NCI-H2081 (cell line): ENCODE data around the gene ELMO1.

Source experiments
- DNase-seq, 2 experiments: peaks; one replicate each; lab custom pipeline; 2025; lab: John Stamatoyannopoulos, UW

Gene ELMO1

DNA sequence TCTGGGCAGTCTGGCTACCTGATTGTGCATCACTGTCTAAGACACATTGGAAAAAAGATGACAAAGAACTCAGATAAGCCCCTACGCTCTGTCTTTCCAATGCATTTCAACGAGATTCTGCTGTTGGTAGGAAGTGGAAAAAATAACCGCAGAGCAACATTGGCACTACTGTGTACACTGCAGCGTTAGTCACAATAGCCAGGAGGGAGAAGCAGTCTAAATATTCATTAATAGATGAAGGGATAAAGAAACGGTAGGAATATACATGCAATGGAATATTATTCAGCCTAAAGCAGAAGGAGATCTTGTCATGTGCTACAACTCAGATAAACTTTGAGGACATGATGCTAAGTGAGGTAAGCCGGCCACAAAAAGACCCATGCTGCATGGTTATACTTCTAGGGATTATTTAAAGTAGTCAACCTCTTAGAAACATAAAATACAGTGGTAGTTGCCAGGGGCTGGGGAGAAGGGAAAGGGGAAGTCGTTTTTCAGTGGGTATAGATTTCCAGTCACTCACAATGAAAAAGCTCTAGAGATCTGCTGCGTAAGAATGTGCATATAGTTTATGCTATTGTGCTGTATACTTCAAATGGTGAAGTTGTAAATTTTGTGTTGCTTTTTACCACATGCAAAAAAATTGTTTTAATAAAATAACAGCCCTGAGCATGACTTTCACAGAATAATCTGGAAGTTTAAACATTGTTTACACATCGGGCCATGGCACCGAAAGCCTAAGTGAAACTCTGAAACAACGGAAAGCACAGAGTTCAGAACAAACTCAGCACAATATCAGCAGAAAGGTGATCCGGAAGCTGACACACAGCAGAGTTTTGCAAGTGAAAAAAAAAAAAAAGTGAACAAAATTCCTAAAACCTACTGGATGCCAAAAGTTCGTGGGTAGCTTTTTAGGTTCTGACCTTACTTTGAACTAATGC lies 40.1 kb downstream of the ELMO1 start:
- no peak for DNase-seq

DNA sequence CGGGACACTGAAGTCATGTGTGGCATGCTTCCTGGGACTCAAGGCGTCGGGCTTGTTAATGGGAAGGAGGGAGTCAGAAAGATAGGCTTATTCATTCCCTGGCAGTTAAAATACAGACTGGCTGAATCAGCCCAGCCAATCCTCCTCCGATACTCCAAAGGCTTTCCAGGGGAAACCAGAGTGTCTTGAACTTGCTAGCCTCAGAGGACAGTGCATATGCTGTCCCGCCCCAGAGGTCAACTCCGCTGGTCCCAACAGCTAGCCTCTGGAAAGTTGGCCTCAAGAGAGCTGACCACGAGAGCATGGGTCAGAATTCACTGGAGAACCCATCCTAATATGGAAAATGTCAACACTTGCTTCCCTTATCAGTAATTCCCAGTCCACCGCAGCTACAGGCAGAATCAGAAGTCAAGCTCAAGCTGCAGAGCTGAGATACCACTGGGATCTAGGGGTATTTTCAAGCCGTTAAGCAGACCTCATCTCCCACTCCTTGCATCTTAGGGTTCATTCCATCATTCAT lies 43.0 kb downstream of the ELMO1 start:
- no peak for DNase-seq

DNA sequence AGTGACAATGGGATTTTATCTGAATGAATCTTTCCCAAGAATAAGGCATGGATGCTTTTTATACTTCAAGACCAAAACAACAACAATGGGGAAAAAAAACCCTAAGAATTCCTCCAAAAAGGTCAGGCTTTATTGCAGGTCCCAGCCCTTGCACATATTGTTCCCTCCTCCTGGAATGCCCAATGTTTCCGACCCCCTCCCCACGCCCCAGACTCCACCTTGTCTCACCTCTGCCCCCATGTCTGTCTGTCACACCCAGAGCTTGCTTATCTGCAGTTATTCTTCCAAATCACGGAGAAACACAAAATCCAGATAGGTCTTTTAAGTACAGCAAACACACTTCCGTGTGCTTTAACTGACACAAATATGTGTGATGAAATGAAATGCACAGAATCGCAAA lies 43.5 kb downstream of the ELMO1 start:
- no peak for DNase-seq

DNA sequence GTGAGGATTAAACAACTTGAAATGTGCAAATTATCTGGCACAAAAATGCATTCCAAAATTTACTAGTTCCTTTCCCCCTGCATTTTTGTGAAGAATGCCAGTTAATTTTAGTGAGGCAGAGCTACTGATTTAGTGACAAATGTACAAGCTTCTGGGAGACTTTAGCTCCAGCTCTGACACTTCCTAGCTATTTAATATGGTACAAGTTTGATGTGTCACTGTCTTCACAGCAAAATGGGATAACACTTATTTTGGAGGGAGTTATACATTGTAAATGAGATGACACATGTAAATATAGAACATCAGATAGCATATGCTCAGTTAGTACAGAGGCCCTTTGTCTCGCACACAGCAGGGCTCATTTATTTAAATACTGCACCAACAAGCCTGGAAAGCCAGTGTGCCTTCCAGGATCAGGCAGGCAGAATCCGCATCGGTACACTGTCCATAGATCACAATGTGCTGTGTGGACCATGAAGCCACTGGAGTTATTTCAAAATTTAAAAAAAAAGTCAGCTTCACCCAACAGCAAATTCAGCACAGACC lies 48.7 kb downstream of the ELMO1 start:
- DNase-seq = no peak

DNA sequence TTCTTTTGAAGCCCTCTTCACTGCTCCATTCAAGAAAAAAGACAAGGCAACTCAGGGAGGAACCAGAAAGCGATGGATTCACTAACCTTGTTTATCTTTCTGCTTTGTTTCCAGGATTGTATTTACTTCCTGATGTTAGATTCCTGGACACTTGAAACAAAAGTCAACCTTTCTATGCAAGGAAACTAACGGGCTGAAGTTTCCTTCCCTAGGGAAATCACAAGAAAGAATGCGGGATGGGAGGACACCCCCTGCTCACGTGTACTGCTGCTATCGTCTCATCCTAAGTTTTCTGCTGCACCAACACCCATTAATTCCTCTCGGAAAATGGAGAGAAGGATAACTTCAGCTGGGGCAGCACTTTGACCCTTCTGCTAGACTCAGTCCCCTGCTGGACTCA lies 50.3 kb downstream of the ELMO1 start:
- no peak for DNase-seq

DNA sequence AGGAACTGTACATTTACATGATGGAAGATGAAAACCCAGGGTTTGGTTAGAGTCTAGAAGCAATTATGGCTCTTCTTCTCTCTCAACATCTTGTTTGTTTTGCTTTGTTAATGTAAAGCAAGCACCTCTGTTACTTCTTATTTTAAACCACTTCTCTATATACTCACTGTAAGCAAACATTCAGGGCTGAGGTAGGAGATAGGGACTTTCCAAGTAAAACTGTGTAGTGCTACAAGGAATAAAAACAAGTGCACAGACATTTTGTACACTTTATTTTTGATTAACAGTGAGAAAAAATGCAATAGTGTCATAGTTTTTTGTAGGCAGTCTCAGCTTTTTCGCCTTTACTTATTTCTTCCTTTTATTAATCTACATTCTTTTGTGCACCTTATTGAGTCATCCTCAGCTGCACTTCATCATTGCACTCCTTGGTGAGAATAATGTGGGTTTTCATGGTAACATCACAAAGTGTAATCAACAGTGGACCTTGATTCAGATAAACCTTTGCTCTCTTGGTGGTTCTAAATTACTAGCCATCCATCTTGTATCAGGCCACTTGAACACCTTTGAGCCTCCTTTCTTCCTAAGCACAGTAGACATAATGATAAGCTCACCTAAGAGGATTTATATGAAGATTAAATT lies 52.9 kb downstream of the ELMO1 start:
- DNase-seq = no peak

DNA sequence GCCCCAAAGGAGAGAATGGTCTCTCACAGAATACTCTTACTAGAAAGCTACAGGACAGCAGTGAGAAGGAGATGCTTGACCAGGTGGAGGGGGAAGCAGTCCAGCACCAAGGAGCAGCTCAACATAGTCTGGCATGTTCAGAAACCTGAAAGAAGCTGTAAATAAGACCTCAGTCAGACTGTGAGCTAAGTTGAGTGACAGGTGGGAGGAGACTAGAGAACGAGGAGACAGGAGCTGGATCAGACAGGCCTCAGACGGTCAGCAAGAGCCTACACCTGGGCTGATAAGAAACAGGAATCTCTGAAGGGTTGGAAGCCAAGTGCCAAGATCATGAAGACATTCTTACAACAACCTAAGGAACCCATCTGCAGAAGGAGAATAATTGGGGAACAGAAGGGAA lies 54.5 kb downstream of the ELMO1 start:
- no peak for DNase-seq

DNA sequence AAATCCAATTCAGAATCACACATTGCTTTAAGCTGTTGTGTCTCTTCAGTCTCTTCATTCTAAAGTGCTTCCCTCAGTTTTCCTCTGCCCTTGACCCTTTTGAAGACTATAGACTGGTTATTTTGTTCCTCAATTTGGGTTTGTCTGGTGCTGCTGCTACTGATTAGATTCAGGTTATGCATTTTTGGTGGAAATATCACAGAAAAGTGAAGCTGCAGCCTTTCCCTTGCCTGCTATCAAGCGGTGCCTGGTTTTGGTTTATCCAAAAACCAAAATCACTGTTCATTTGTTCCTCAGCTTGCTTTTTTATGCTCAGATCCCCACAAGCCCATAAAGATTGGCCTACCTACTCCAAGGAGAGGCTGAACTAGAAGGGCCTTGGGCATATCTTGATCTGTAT lies 55.2 kb downstream of the ELMO1 start:
- DNase-seq = no peak

DNA sequence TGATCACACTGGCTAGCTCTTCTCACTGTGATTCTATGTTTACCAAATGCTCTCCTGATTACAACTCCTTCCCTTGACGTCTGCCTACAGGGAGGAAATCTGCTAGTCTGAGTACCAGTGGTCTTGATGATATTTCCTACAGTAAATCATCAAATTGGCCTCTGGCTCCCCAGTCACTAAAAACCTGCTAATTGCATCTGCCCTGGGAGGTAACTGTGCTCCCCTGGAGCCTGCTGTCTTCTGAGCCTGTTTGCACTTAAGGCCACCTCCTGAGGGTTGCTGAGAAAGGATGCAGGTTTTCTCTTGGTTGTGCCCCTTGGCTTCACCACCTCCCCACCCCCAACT lies 56.0 kb downstream of the ELMO1 start:
- DNase-seq = no peak

DNA sequence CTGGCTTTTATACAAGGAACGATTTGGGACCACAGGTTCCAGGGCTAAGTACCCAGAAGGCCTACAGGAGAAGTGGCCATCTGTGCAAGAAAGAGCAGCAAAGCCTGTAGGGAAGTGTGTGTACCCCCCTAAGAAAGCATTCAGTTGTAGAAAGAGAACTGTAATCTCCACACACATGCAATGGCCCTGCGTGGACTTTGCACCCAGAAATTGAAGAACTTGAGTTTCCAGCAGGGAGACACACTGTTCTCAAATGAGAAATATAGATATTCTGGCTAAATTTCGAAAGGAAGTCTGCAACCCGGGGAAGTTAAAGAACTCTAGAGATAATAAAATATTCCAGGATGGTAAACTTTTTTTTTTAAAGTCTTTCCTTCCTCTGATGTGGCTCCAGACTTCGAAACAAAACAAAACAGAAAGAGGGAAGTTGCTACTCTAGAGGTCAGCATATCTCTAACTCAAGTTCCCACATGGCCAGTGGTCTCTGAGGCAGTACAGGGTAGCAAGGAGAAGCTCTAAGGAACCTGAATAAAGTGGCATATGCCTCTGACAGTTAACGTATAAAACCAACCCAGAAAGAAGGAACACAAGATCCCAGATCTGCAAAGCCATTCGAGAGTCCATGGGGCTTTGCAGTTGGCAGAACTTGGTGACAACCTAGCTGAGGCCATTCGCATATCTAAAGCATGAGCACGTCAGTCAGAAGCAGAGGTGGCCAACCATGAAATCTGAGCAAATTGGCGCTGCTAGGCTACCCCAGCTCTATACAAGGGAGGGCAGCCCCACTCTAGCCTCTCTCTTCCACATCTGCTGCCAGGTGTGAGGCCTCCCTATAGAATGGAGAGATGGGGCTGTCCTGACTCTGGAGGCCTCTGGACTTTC lies 56.6 kb downstream of the ELMO1 start:
- no peak for DNase-seq

DNA sequence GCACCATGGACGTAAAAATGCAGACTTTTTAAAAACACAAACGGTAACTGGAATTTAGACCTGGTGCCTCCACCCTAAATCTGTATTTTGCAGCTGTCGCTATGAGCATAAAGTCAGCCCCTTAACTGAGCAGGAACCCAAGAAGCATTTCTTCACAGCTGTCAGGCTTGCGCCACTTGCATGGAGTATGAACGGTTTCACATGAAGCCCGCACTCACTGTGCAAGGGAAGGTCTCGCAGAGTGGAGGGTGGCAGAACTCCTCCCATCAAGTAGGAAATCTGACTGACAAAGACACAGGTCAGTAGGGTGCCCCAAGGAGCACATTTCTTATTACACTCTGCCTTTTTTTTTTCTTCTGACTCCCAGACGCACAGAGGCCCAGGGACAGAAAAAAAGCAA lies 58.5 kb downstream of the ELMO1 start:
- DNase-seq = no peak

DNA sequence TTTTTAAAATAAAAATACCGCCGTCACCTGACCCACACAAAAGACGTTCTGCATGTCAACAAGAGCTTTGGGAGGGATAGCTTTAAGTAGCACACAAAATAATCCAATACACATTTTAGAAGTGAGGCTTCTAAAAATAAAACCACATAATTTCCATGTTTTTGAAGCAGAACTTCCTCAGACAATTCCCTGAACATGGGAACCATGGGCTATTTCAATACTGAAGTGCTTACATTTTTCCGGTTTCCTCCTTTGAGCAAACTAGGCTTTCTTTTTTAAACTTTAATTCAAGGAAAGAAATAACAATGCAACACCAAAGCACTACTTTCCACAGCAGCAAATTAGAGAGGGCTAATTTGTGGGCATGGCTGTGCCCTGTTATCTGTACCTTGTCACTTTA lies 59.9 kb downstream of the ELMO1 start:
- no peak for DNase-seq

DNA sequence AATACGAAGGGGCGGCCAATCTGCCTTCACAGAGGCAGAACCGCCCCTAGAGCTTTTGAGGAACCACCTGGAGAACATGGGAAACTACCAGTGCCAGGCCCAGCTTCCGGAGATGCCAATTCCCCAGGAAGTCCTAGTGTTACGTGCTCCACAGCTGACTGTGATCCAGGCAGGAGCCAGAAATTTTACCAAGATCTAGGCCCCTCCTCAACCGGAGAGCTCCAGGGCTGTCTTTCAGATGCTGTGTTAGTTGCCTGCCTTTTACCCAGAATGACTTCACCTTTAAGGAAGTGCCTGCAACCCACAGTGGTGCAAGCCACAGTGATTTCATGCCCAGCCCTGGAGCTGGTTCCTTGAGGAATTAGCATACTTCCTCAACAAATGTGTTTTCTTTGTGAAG lies 62.9 kb downstream of the ELMO1 start:
- DNase-seq = no peak

DNA sequence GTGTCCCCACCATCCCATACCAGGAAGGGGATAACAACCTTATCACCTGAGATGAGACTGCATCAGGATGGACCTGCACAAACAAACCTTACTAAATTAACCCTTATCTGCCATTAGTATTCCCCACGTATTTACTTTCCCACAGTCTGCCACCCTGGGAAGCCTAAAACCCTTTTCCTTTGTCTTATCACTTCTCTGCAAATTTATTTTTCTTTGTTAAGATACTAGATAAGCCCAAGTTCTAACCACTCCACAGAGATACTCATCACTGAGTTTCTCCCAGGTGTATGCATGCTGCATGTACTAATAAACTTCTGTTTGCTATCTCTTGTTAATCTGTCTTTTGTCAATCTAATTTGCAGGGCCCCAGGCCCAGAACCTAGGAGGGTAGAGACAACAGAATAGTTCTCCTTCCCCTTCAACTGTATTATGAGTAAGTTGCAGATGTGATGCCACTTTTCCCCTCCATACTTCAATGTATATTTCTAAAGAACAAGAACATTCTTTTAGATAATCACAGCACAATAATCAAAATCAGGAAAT lies 66.0 kb downstream of the ELMO1 start:
- no peak for DNase-seq

DNA sequence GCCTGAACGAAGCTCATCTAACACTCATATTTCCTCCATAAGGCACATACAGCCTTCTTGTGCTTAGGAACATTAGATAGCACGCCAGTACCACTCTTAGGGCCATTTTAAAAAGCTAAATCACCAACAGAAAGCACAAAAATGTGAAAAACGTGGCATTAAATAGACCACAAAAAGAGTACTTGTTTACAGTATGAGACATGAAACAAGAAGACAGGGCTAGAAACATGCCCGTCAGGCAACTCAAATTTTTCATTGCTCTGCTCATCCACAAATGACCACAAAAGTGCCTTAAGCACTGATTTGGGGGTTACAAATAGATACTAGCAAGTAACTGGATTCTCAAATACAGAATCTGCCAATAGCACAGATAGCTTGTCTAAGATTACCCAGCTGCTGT lies 67.8 kb downstream of the ELMO1 start:
- DNase-seq = no peak

DNA sequence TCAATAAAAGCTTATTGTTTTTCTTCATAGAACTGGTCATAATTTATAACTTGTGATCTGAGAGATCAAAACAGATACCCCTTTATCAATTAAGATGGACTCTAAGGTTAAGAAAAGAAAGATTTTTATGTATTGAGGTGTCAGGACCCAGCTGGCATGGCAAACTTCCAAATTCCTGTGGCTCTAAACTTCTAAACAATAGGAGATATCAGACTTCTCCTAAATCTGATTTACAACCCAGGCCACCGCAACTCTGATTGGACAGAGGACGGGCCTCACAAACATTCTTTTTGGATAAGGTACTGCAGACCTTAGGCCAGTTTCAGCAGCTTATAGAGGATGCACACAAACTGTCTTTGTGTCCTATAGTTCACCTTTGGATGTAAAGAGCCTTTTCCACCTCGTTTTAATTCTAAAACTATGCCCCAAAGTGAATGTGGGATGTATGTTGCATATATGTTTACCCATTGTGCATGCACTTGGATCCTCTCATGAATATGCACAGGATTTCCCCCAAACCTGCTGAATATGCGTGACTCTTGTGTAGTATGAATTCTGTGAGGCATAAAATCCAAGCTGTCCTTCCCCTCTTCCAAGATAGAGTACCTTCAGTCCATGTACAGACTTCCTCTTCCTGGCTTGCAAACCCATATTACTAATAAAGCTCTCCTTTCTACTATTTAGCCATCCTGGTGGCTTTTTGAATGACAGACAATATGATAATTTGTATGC lies 69.0 kb downstream of the ELMO1 start:
- DNase-seq = no peak

DNA sequence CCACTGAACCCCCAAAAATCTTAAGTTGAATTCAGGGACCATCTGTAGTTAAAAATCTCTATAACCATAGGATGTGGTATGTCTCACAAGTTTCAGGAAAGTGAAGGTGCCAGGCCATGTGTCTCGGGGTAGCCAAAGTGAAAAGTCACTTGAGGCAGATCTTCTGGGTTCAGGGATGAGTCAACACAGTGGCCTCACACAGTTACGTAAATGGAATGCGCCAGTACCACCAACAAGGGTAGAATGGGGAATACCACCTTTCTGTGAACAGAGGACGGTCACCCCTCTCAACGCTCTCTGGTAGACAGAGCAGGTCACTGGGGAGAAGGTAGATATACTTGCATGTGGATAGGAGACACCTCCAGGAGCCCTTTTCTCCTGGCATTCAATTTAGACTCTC lies 71.4 kb downstream of the ELMO1 start:
- no peak for DNase-seq

DNA sequence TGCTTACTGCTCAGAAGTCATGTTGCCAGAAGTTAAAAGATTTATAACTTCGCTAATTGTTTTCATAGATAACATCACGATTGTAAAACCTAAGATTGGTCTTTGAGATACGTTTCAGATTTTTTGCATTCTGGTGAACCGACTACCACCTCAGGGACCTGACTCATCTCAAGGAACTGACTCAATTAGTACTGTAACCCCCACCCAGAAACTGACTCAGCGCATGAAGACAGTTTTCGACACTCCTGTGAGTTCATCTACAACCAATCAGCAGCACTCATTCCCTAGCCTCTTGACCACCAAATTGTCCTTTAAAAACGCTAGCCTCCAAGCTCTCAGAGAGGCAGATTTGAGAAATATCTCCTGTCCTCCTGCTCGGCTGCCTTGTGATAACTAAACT lies 72.3 kb downstream of the ELMO1 start:
- DNase-seq = no peak

DNA sequence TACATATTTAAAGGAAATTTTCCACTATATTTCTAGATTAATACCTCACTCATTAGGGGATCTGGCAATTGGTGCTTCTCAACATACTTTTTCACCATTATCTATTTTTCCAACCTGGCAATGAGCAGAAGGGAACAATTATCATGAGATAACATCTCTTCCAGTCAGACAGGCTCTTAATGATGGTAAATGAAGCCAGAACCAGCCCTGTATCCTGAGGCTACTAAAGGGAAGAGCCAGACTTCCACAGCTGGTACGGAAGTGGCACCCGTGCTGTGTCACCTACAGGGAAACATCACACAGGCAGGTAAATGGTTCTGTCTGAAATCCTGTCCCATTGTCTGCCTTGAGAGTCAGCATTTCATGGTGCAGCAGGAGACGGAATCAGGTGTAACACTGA lies 75.9 kb downstream of the ELMO1 start:
- no peak for DNase-seq

DNA sequence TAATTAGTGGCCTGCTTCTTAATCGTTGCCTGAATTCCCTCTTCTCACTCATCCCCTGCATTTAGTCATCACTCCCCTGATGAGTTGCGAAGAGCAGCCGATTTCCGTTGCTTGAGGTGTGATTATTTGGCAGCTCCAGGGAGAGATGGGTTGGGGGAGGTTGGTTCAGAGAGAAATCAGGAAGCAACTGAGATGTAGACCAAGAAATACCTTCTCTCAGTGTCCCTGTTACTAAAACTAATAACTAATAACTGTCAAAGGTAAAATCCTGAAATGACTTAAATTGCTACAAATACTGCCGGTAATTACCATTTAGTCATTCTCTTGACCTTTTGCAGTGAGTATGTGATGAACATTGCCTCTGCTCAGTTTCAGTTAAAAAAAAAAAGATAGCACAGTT lies 76.9 kb downstream of the ELMO1 start:
- DNase-seq = no peak

DNA sequence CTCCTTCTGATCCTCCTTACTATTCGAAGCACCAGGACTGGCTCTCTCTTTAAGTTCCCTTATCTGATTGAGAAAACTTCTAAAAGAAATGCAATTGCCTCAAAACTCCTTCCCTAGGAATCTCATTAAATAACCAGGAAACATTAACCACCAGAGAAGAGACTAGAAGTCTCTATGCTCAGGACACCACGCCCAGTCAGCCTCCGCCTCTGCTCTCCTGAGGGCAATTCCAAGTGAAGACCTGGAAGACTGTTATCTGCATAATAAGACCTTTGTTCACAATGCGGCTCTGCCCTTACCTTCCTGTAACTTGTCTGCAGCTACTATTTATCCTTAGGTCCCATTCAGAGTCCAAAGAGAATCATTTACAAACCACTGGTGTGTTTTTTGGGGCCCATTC lies 78.8 kb downstream of the ELMO1 start:
- no peak for DNase-seq
